NCI-H524 treated with DMSO at 0.1 percent for 48 hours (cell line): ENCODE measurements around the gene AKAP8L.
"Not testable (repeated sequence)": the region's sequence is repeated elsewhere in the genome, so short reads cannot be mapped to it uniquely, and the experiment has no call there.

Experiments used
- DNase-seq: peaks from one replicate; lab custom pipeline; 2025; lab: John Stamatoyannopoulos, UW

Gene AKAP8L

GRCh38 chr19:15353908-15354307, 64.9 kb downstream of the AKAP8L start:
- no peak for DNase-seq

GRCh38 chr19:15352535-15352934, 66.3 kb downstream of the AKAP8L start:
- not testable (repeated sequence) for DNase-seq

- not testable (repeated sequence) for DNase-seq
These were observed 77.5 kb downstream of the AKAP8L start for GRCh38 chr19:15341328-15341727.

GRCh38 chr19:15340086-15340485, 78.7 kb downstream of the AKAP8L start:
- no peak for DNase-seq

GRCh38 chr19:15337202-15337601, 81.6 kb downstream of the AKAP8L start:
- DNase-seq: no peak

- not testable (repeated sequence) for DNase-seq
These were observed 82.8 kb downstream of the AKAP8L start for GRCh38 chr19:15335992-15336391.

- no peak for DNase-seq
These were observed 86.3 kb downstream of the AKAP8L start, which contains the start of gene BRD4 for GRCh38 chr19:15332311-15332996. Gene BRD4 (minus strand): TSS chr19:15332539. CDS start chr19:15273099, 59,440 bp downstream.

- no peak for DNase-seq
These were observed 87.1 kb downstream of the AKAP8L start for GRCh38 chr19:15331419-15332310.

GRCh38 chr19:15330801-15331418, 87.9 kb downstream of the AKAP8L start:
- no peak for DNase-seq
